Neural crest cell (in vitro differentiated cells): ENCODE data around the gene FAM117B. TPM values are rescaled to one million over a fixed set of nuclear protein-coding genes. Genes with fewer than 3 reads are reported as not detected.

Experiments
- DNase-seq: peaks from one replicate; pipeline ENCODE4 v3.0.0; 2021; ENCODE audit warnings: low read depth, mixed read lengths, low spot score
- H3K27ac Mint-ChIP-seq: one replicate; pipeline ENCODE4 v1.8.0; 2021; ENCODE audit warnings: mild to moderate bottlenecking, mixed read lengths; ENCODE audit not compliant: unreplicated experiment
- H3K27me3 Mint-ChIP-seq: 2 replicates; pipeline ENCODE4 v1.8.0; 2021; ENCODE audit warnings: low read depth, mild to moderate bottlenecking, mixed read lengths
- H3K36me3 Mint-ChIP-seq: 2 replicates; pipeline ENCODE4 v1.8.0; 2021; ENCODE audit warnings: low read depth, mild to moderate bottlenecking, mixed read lengths
- H3K4me1 Mint-ChIP-seq: 2 replicates; pipeline ENCODE4 v1.8.0; 2021; ENCODE audit warnings: mixed read lengths
- H3K4me3 Mint-ChIP-seq: one replicate; pipeline ENCODE4 v1.8.0; 2021; ENCODE audit warnings: mild to moderate bottlenecking, mixed read lengths
- H3K9me3 Mint-ChIP-seq: 2 replicates; pipeline ENCODE4 v1.8.0; 2021; ENCODE audit warnings: mixed read lengths
- CTCF ChIP-seq: fragments of 200-600 bp; sonication (generic); conservative IDR thresholded peaks from 2 replicates; pipeline ENCODE4 v1.5.0; 2021; ENCODE audit warnings: antibody characterized with exemption, mild to moderate bottlenecking
- total RNA-seq: library from RNA; stranded (reverse); gene quantifications from 2 replicates; pipeline ENCODE4 v1.2.1, GENCODE V29; 2021

FAM117B gene
- total RNA-seq, 1 donor from 2014 or later = 22.8 TPM

- Mint-ChIP-seq H3K36me3 (no peaks in the 10 kb centered on the region), H3K27me3 (no peaks in the 10 kb centered on the region), H3K27ac (no peak overlapping the region), H3K9me3 (no peaks in the 10 kb centered on the region), H3K4me3 (no peak overlapping the region), H3K4me1 (peaks cover under 1% of the 10 kb centered on the region)
- no peak for DNase-seq
- TF ChIP-seq CTCF = no peak
These were observed 6.0 kb upstream of the FAM117B start for GRCh38 chr2:202628646-202629198.

GRCh38 chr2:202632682-202633290, 2.0 kb upstream of the FAM117B start:
- TF ChIP-seq CTCF = no peak
- no peaks in the 10 kb centered on the region for H3K36me3 Mint-ChIP-seq
- no peak overlapping the region for H3K27ac Mint-ChIP-seq
- H3K27me3 Mint-ChIP-seq = no peaks in the 10 kb centered on the region
- H3K9me3 Mint-ChIP-seq = no peaks in the 10 kb centered on the region
- no peak for DNase-seq
- H3K4me3 Mint-ChIP-seq = peak overlapping the region; percentile 62
- H3K4me1 Mint-ChIP-seq = peaks cover 22% of the 10 kb centered on the region

- Mint-ChIP-seq H3K27ac (no peak overlapping the region), H3K36me3 (no peaks in the 10 kb centered on the region), H3K4me1 (peaks cover 26% of the 10 kb centered on the region), H3K9me3 (no peaks in the 10 kb centered on the region), H3K4me3 (peak overlapping the region; percentile 47), H3K27me3 (no peaks in the 10 kb centered on the region)
- no peak for TF ChIP-seq CTCF
- DNase-seq = no peak
These were observed 1.3 kb upstream of the FAM117B start for GRCh38 chr2:202633470-202633869.

GRCh38 chr2:202635428-202636212, 851 bp downstream of the FAM117B start:
- peak; percentile 58 for DNase-seq
- Mint-ChIP-seq H3K4me3 (peak overlapping the region; percentile 100), H3K27ac (peak overlapping the region; percentile 59), H3K36me3 (no peaks in the 10 kb centered on the region), H3K27me3 (no peaks in the 10 kb centered on the region), H3K9me3 (no peaks in the 10 kb centered on the region), H3K4me1 (peaks cover 29% of the 10 kb centered on the region)
- TF ChIP-seq CTCF = no peak

- Mint-ChIP-seq H3K27me3 (no peaks in the 10 kb centered on the region), H3K4me1 (peaks cover 32% of the 10 kb centered on the region), H3K36me3 (no peaks in the 10 kb centered on the region), H3K4me3 (peak overlapping the region; percentile 85), H3K9me3 (no peaks in the 10 kb centered on the region), H3K27ac (peak overlapping the region; percentile 59)
- no peak for DNase-seq
- no peak for TF ChIP-seq CTCF
These were observed 1.4 kb downstream of the FAM117B start for GRCh38 chr2:202636213-202636513.
